Fibroblast of the aortic adventitia (primary cell): ENCODE measurements around the gene ADD2. TPM values are rescaled to one million over a fixed set of nuclear protein-coding genes. Genes with fewer than 3 reads are reported as not detected.

ENCODE experiments used
- DNase-seq: peaks from one replicate; pipeline ENCODE4 v3.0.0-alpha.2; 2010; ENCODE audit warnings: low read depth
- H3K4me3 ChIP-seq: 2 replicates; pipeline ENCODE4 v1.5.1; 2011; ENCODE audit warnings: low read depth, mild to moderate bottlenecking, control low read depth, low read length, moderate library complexity
- CTCF ChIP-seq: IDR thresholded peaks from 2 replicates; pipeline ENCODE4 v1.5.1; 2011; ENCODE audit warnings: mild to moderate bottlenecking, low read length, control low read depth, inconsistent platforms; ENCODE audit not compliant: insufficient read depth
- total RNA-seq: library from RNA; depleted of rRNA; stranded (reverse); fragments of >200 nt; gene quantifications from 2 replicates; pipeline ENCODE4 v1.2.3, GENCODE V29; 2012; ENCODE audit warnings: low replicate concordance

Gene ADD2
- total RNA-seq, 1 donor: 0.36 TPM

GRCh38 chr2:70711191-70711590, 56.8 kb downstream of the ADD2 start:
- no peak for TF ChIP-seq CTCF
- H3K4me3 ChIP-seq: no peak overlapping the region
- DNase-seq: no peak

- no peak for DNase-seq
- no peak overlapping the region for H3K4me3 ChIP-seq
- TF ChIP-seq CTCF: no peak
Observed at GRCh38 chr2:70710038-70710690, 57.8 kb downstream of the ADD2 start.

GRCh38 chr2:70709275-70710037, 58.5 kb downstream of the ADD2 start:
- DNase-seq: peak; percentile 40
- H3K4me3 ChIP-seq: no peak overlapping the region
- TF ChIP-seq CTCF: no peak

- DNase-seq: peak; percentile 28
- H3K4me3 ChIP-seq: no peak overlapping the region
- no peak for TF ChIP-seq CTCF
Observed at GRCh38 chr2:70708376-70709199, 59.4 kb downstream of the ADD2 start.

- TF ChIP-seq CTCF: no peak
- no peak overlapping the region for H3K4me3 ChIP-seq
Observed at GRCh38 chr2:70707706-70708105, 60.3 kb downstream of the ADD2 start.

GRCh38 chr2:70706026-70706795, 61.8 kb downstream of the ADD2 start:
- DNase-seq: no peak
- no peak overlapping the region for H3K4me3 ChIP-seq
- no peak for TF ChIP-seq CTCF

More at GRCh38 chr2:70707706-70708105, 60.3 kb downstream of the ADD2 start:
- no peak for DNase-seq
